Activated T-cell treated with anti-CD3 and anti-CD28 coated beads for 24 hours (primary cell): ENCODE measurements around the gene CD3E.
A peak's percentile ranks its signal among the peaks of the same experiment; 100 is the strongest.
"Not testable (repeated sequence)": the region's sequence is repeated elsewhere in the genome, so short reads cannot be mapped to it uniquely, and the experiment has no call there.

Experiments used
- DNase-seq: peaks from one replicate; pipeline ENCODE4 v3.0.0-alpha.2; 2020; ENCODE audit warnings: low read depth

Gene CD3E

GRCh38 chr11:118291477-118292135 lies 12.9 kb upstream of the CD3E start:
- no peak for DNase-seq

- no peak for DNase-seq
These were observed 10.5 kb upstream of the CD3E start for GRCh38 chr11:118294053-118294452.

GRCh38 chr11:118295199-118295598 lies 9.3 kb upstream of the CD3E start:
- no peak for DNase-seq

GRCh38 chr11:118295815-118296454 lies 8.6 kb upstream of the CD3E start:
- peak; percentile 44 for DNase-seq

- DNase-seq, result no peak
These were observed 2.8 kb upstream of the CD3E start for GRCh38 chr11:118301600-118302195.

GRCh38 chr11:118304227-118304567 lies 333 bp upstream of the CD3E start:
- DNase-seq, result no peak

GRCh38 chr11:118305726-118306125 lies 1.2 kb downstream of the CD3E start:
- peak; percentile 23 for DNase-seq

GRCh38 chr11:118306556-118306955 lies 2.0 kb downstream of the CD3E start:
- DNase-seq, result peak; percentile 41

- not testable (repeated sequence) for DNase-seq
These were observed 4.5 kb downstream of the CD3E start for GRCh38 chr11:118308995-118309528.

- no peak for DNase-seq
These were observed 5.7 kb downstream of the CD3E start for GRCh38 chr11:118310271-118310670.

- no peak for DNase-seq
These were observed 6.4 kb downstream of the CD3E start for GRCh38 chr11:118310781-118311485.

GRCh38 chr11:118311518-118311917 lies 7.0 kb downstream of the CD3E start:
- DNase-seq, result no peak

GRCh38 chr11:118312328-118312727 lies 7.8 kb downstream of the CD3E start:
- no peak for DNase-seq

- no peak for DNase-seq
These were observed 8.7 kb downstream of the CD3E start for GRCh38 chr11:118313242-118313641.

- no peak for DNase-seq
These were observed 10.5 kb downstream of the CD3E start for GRCh38 chr11:118314988-118315411.

- no peak for DNase-seq
These were observed 13.6 kb downstream of the CD3E start for GRCh38 chr11:118318124-118318523.

- DNase-seq, result no peak
These were observed 14.2 kb downstream of the CD3E start for GRCh38 chr11:118318581-118319336.

- no peak for DNase-seq
These were observed 14.8 kb downstream of the CD3E start for GRCh38 chr11:118319337-118319707.

- no peak for DNase-seq
These were observed 16.0 kb downstream of the CD3E start for GRCh38 chr11:118320515-118320914.

GRCh38 chr11:118321386-118322082 lies 17.0 kb downstream of the CD3E start:
- DNase-seq, result no peak

- no peak for DNase-seq
These were observed 18.2 kb downstream of the CD3E start for GRCh38 chr11:118322721-118323120.
